Hepatocyte (in vitro differentiated cells): ENCODE data around the gene CEP152.

Source experiments
- CTCF ChIP-seq: fragments of 200-600 bp; sonication (generic); IDR thresholded peaks from 2 replicates; pipeline ENCODE4 v1.5.1; 2016; ENCODE audit warnings: antibody characterized with exemption, mild to moderate bottlenecking; ENCODE audit not compliant: poor library complexity
- EZH2 ChIP-seq: fragments of 200-600 bp; sonication (generic); IDR thresholded peaks from 2 replicates; pipeline ENCODE4 v1.6.1; 2016; ENCODE audit warnings: antibody characterized with exemption, mild to moderate bottlenecking, borderline replicate concordance

- TF ChIP-seq CTCF (no peak), EZH2 (no peak)
Measured at GRCh38 chr15:48754011-48754410, 56.9 kb downstream of the CEP152 start.
